Measurements from ENCODE around the gene PLXDC1.
"Not testable (repeated sequence)": the region's sequence is repeated elsewhere in the genome, so short reads cannot be mapped to it uniquely, and the experiment has no call there.

PLXDC1 gene

DNA sequence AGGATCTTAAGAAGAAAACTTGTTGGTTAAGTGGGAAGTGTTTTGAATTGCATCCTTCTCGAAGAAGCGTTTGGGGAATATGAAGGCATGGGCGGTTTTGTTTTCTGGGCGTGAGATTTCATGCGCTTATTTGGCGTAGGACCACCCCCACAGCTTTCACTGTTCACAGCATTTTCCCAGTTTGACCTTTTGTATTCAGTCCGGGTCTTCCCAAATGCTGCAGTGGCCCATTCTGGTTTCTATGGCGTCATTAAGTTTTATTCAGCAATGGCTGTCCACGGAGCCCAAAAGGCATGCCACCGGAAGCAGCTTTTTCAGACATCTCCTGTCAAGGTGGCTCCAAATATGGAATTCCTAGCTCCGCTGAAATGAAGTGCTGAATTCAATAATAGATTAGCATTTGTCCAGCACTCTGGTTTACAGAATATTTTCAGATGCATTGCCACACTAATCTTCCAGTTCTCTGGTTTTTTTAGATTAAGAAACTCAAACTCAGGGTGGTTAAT, 93.7 kb downstream of the PLXDC1 start:
- no peak for DNase-seq

DNA sequence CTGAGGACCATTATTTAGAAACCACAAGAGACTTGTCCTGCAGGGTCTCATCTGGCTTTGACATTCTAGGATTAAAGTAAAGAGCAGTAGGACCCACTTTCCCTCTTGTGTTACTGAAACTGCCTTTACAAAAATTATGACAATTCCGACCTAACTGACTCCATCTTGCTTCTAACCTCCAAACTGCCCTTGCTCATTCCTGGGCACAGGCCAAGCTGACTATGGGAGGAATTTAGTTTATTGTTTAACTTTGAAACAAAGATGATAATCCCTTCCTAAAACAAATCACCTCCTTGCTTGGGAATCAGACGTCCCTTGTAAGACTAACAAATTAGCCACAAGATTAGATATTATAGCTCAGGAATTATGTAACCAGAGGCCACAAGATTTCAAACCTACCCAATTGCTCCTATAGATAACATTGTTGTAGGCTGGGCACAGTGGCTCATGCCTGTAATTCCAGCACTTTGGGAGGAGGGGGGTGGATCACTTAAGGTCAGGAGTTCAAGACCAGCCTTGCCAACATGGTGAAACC, 97.3 kb downstream of the PLXDC1 start:
- DNase-seq = no peak

DNA sequence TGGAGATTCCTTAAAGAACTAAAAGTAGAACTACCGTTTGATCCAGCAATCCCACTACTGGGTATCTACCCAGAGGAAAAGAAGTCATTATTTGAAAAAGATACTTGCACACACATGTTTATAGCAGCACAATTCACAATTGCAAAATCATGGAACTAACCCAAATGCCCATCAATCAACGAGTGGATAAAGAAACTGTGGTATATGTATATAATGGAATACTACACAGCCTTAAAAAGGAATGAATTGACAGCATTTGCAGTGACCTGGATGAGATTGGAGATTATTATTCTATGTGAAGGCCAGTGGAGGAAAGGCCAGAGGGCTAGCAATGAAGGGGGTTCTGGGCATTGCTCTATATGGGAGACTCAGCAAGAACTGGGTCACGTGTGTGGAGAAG, 99.0 kb downstream of the PLXDC1 start:
- not testable (repeated sequence) for DNase-seq

DNA sequence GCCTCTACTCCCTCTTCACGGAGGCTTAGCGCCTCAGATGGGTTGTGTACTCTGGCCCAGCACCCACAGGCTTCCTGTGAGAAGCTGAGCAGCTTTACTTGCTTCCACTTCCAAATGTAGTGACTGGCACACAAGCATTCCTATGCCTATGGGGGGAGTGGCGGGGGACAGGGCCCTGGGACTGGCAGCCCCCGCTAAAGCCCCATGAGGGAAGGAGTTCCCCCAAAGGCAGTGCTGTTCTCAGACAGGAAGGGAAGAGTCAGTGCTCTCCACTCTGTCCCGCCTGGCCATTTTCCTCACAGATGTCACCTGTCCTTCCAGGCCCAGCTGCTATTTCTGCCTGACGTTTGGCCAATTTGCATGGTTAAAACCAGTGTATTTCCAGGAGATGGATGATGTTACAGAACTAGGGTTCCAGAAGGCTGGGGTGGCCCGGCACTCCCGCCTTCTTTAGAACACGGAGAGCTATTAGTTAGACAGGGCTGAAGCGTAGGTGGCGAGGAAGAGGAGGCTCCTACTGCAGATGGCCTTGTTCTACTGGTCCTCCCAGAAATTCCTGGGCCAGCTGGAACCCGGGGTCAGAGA, 100.3 kb downstream of the PLXDC1 start:
- no peak for DNase-seq

- DNase-seq = no peak
Observed at GRCh38 chr17:39045948-39046679, 105.3 kb downstream of the PLXDC1 start.

GRCh38 chr17:39036009-39036408, 115.4 kb downstream of the PLXDC1 start:
- DNase-seq = no peak

- not testable (repeated sequence) for DNase-seq
Observed at GRCh38 chr17:39035578-39035977, 115.9 kb downstream of the PLXDC1 start.

DNA sequence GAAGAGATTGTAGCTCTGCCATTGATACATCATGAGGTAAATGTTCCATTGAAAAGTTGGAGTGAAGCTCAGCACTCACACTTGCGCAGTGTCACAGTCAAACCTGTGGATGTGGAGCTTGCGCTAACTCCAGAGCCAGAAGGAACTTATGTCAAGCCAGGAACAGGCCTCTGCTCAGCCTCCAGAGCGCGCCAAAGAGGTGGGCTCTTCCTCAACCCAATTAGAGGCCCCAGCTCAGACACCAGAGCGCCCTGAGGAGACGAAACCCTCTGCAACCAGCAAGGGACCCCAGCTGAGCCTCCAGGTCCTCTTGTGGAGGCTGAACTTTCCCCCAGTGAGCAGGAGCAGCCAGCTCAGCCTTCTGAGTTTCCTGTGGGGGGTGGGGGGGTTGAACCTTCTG, 122.7 kb downstream of the PLXDC1 start:
- DNase-seq = no peak

GRCh38 chr17:39027455-39028035, 123.9 kb downstream of the PLXDC1 start:
- DNase-seq = no peak

- DNase-seq = no peak
Observed at GRCh38 chr17:39026980-39027451, 124.4 kb downstream of the PLXDC1 start.

GRCh38 chr17:39026346-39026745, 125.1 kb downstream of the PLXDC1 start:
- DNase-seq = not testable (repeated sequence)

DNA sequence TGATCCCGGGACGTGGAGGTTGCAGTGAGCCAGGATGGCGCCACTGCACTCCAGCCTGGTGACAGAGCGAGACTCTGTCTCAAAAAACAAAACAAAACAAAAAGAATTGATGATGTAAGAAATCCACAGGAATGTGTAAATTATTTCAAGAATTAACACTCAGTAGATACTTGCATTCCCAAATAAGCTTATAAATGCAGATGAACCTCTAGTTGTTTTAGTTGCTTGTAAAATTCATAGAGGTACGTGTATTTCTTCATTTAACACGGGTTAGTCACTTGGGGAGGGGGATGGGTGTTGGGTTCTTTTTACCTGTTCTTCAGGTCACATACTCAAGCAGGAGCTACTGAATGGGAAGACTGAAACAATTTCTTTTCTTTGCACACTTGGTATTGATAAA, 128.5 kb downstream of the PLXDC1 start:
- DNase-seq = no peak

- not testable (repeated sequence) for DNase-seq
Observed at GRCh38 chr17:39020037-39020436, 131.4 kb downstream of the PLXDC1 start.

DNA sequence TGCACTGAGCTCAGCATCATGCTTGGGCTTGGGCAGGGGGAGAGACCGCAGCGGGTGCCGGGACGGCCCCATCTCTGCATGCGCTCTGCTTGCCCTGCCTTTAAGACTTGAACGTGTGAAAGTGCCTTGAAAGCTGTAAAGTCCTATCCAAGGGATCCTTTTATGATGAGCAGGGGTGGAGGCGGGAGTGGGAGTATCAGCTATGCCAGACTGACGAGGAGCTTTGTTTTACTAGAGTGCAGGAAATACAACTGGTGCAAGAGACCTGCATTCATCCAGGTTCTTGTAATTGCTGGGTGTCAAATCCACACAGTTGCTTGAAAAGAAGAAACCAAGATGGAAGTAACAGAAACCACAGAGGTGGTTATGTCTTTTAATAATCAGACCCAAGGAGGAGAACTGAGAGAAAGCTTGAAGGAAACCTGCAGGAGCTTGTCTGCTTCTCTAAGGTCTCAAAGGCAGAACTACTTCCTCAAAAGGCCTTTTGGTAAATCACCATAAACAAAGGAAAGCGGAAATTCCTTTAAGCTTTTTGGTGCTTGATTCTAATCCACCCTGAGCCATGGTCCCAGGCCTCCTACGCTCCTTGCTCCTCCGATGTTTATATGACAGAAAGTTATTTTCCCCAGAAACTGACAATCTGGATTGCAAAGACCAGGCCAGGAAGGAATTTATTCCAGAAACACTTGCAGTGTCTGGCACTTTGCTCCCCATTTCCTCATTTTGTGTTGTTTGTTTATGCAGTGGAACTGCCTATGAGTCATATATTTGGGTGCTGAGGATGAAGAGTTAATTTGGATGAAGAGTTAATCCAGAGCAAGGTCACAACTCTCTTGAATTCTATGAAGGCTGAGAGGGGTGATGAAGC, 132.9 kb downstream of the PLXDC1 start:
- DNase-seq = no peak

DNA sequence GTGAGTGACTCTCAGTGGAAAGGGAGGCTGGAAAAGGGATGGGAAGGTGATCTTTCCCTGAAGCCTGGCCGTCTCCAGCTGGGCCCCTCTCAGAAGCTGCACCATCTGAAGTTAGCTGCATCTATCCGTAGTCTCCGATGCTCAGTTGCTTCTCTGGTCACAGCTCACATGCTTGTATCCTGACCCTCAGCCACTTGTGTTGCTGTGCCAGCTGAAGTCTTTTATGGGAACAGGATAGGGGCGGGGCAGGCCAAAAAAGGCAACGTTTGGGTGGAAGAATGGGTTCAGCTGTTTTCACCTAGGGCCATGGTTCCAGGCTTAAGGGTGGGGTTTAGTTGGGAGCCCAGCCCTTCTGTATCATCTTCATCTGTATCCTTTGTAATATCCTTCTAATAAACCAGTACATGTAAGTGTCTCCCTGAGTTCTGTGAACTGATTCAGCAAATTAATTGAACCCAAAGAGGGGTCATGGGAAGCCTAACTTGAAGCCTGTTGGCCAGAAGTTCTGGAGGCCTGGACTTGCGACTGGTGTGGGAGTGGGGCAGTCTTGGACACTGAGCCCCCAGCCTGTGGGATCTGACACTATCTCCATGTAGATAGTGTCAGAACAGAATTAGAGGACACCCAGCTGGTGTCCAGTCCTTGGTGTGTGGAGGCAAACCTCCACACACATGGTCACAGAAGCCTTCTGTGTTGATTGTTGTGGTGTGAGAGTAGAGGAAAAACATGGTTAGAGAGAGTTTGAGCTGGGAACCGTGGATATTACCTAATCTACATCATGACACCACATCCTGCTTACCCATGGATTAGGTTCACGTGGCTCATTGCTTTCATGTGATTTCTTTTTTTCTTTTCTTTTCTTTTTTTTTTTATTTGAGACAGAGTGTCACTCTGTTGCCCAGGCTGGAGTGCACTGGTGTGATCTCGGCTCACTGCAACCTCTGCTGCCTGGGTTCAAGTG, 135.0 kb downstream of the PLXDC1 start:
- no peak for DNase-seq

- DNase-seq = no peak
Observed at GRCh38 chr17:39015546-39015935, 135.9 kb downstream of the PLXDC1 start.

DNA sequence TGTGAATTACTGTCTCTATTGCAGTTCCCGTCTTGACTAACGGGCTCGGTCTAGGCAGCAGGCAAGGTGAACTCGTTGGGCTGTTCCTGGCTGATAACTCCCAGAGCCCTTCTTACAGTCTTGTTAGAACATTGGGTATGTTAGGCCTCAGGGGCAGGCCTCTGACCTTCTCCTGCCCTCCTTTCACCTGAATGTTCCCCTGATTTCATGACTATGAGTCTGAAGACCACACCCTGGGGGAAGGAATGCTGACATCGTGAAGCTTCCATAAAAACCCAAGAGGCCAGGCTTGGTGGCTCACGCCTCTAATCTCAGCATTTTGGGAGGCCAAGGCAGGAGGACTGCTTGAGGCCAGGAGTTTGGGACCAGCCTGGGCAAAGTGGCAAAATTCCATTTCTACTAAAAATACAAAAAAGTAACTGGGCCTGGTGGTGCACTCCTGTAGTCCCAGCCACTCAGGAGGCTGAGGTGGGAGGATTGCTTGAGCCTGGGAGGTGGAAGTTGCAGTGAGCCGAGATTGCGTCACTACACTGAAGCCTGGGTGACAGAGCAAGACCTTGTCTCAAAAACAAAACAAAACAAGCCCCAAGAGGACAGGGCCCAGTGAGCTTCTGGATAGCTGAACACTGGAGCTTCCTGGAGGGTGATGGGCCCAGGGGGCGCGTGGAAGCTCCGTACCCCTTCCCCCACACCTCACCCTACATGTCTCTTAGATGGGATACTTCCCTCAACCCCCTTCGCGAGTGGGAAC, 136.5 kb downstream of the PLXDC1 start:
- peak; percentile 24 for DNase-seq

- no peak for DNase-seq
Observed at GRCh38 chr17:39014044-39014794, 137.2 kb downstream of the PLXDC1 start.
